Lower leg skin (tissue), 4 donors: ENCODE measurements around the gene CYP19A1. TPM values are rescaled to one million over a fixed set of nuclear protein-coding genes. Genes with fewer than 3 reads are reported as not detected.

Experiments
- DNase-seq, 2 donors: peaks; one replicate each; pipeline ENCODE4 v3.0.0-alpha.2; 2019; ENCODE audit warnings: low spot score in 2 of 2
- H3K4me3 ChIP-seq: fragments of 200-600 bp; sonication (generic); 2 replicates; pipeline ENCODE4 v1.5.1; 2017; ENCODE audit warnings: mild to moderate bottlenecking, low read depth; ENCODE audit not compliant: poor library complexity, severe bottlenecking
- CTCF ChIP-seq, 3 donors: fragments of 450-650 bp; IDR thresholded peaks; one replicate each; pipeline ENCODE4 v1.5.1; 2016; ENCODE audit warnings: antibody characterized with exemption in 3 of 3, mild to moderate bottlenecking in 3 of 3, moderate library complexity in 2 of 3
- POLR2A ChIP-seq, 2 donors: fragments of 450-650 bp; IDR thresholded peaks; one replicate each; pipeline ENCODE4 v1.6.1; 2016 to 2017; ENCODE audit warnings: antibody characterized with exemption in 2 of 2, mild to moderate bottlenecking in 1 of 2, moderate library complexity in 1 of 2
- WGBS, 2 donors: methylation state at CpG; one replicate each; pipeline ENCODE4 v1.1.5; 2018; 5-methylcytosine and 5-hydroxymethylcytosine counted together
- intact Hi-C: fragments of 100-400 bp; cut with DNase I; formaldehyde crosslinking; loops from one replicate; pipeline ENCODE4 v1.15.0; 2023; ENCODE audit warnings: low total_unique reads
- total RNA-seq, 4 donors: library from RNA; depleted of rRNA; stranded (reverse); fragments of >200 nt; gene quantifications; one replicate each; pipeline ENCODE4 v1.1.0, GENCODE V29; 2016

Gene CYP19A1
- total RNA-seq, 4 donors from 2014 or later: 0.51 to 6.2 (median 2.6) TPM

- intact Hi-C loops: loop anchor here (10.0 kb wide), 1 partner anchor 47 kb away; no protein-coding TSS in a partner anchor
- H3K4me3 ChIP-seq: no peak overlapping the region
- WGBS, 2 donors: 79 to 87% methylated on average over 5 of the region's 5 CpGs
- no peak for DNase-seq
- TF ChIP-seq CTCF (IDR thresholded peaks at IDR 0.05) (no peak), POLR2A (IDR thresholded peaks at IDR 0.05) (no peak)
These were observed 136.8 kb downstream of the CYP19A1 start for GRCh38 chr15:51201581-51201980.

- no peak for DNase-seq
- no peak overlapping the region for H3K4me3 ChIP-seq
- intact Hi-C loops: loop anchor here (10.0 kb wide), 1 partner anchor 46 kb away; no protein-coding TSS in a partner anchor
- TF ChIP-seq CTCF (IDR thresholded peaks at IDR 0.05) (no peak), POLR2A (IDR thresholded peaks at IDR 0.05) (no peak)
- WGBS, 2 donors: 45 to 63% methylated on average over 3 of the region's 3 CpGs
These were observed 137.6 kb downstream of the CYP19A1 start for GRCh38 chr15:51200792-51201191.

- intact Hi-C loops: no loop called here
- WGBS, 2 donors: 85 to 88% methylated on average over 6 of the region's 6 CpGs
- no peak for DNase-seq
- TF ChIP-seq POLR2A (IDR thresholded peaks at IDR 0.05) (no peak), CTCF (IDR thresholded peaks at IDR 0.05) (no peak)
- H3K4me3 ChIP-seq: no peak overlapping the region
These were observed 138.9 kb downstream of the CYP19A1 start for GRCh38 chr15:51199541-51199940.

- no peak overlapping the region for H3K4me3 ChIP-seq
- WGBS, 2 donors: 41 to 43% methylated on average over 6 of the region's 6 CpGs
- TF ChIP-seq POLR2A (IDR thresholded peaks at IDR 0.05) (no peak), CTCF (IDR thresholded peaks at IDR 0.05) (no peak)
- intact Hi-C loops: no loop called here
- no peak for DNase-seq
These were observed 139.6 kb downstream of the CYP19A1 start for GRCh38 chr15:51198701-51199232.

- 51 to 63% methylated on average over 3 of the region's 3 CpGs for WGBS, 2 donors
- TF ChIP-seq CTCF (IDR thresholded peaks at IDR 0.05): no peak
- no peak for TF ChIP-seq POLR2A (IDR thresholded peaks at IDR 0.05)
- intact Hi-C loops: no loop called here
- no peak for DNase-seq
- H3K4me3 ChIP-seq: no peak overlapping the region
These were observed 142.9 kb downstream of the CYP19A1 start for GRCh38 chr15:51195459-51195858.

- intact Hi-C loops: no loop called here
- no peak for DNase-seq
- TF ChIP-seq CTCF (IDR thresholded peaks at IDR 0.05): no peak
- TF ChIP-seq POLR2A (IDR thresholded peaks at IDR 0.05): no peak
- WGBS, 2 donors: 44 to 95% methylated on average over 2 of the region's 2 CpGs
- H3K4me3 ChIP-seq: no peak overlapping the region
These were observed 144.4 kb downstream of the CYP19A1 start for GRCh38 chr15:51193979-51194378.
